IMR-90 (cell line): ENCODE results near the gene BCAS3. TPM values are rescaled to one million over a fixed set of nuclear protein-coding genes. Genes with fewer than 3 reads are reported as not detected.

Source experiments
- ATAC-seq: fragments of 200-7000 bp; cut with Tn5 transposase; 2 replicates; pipeline ENCODE4 v1.9.1; 2020; ENCODE audit warnings: low read depth, mild to moderate bottlenecking, moderate library complexity
- BruUV-seq: library from RNA; stranded (reverse); fragments of 400-500 nt; replicated peaks from 2 replicates; lab custom pipeline; 2021; lab: Mats Ljungman, UMichigan
- CTCF ChIA-PET: fragments of 300-600 bp; formaldehyde crosslinking; extraction: SDS; loops from one replicate; lab custom pipeline; 2021; ENCODE audit warnings: antibody characterized with exemption; lab: Yijun Ruan, JAX
- POLR2A ChIA-PET: fragments of 300-600 bp; sonication (Branson Sonifier 250); formaldehyde crosslinking; loops from one replicate; lab custom pipeline; 2022; ENCODE audit warnings: antibody characterized with exemption; ENCODE audit not compliant: unreplicated experiment; lab: Charles Lee
- DNase-seq: peaks from one replicate; pipeline ENCODE4 v3.0.0; 2013
- H2AFZ ChIP-seq: replicated peaks from 2 replicates; pipeline ENCODE3; 2013; ENCODE audit warnings: low read length, mild to moderate bottlenecking; ENCODE audit not compliant: poor library complexity
- H2AK5ac ChIP-seq: 2 replicates; pipeline ENCODE4 v1.6.1; 2013; ENCODE audit warnings: low read depth, low read length, inconsistent platforms
- H2AK9ac ChIP-seq: replicated peaks from 2 replicates; pipeline ENCODE3; 2013; ENCODE audit warnings: mild to moderate bottlenecking, low read depth, low read length, moderate library complexity; ENCODE audit not compliant: poor library complexity
- H2BK120ac ChIP-seq: 2 replicates; pipeline ENCODE4 v1.6.1; 2013; ENCODE audit warnings: low read depth, low read length, inconsistent platforms
- H2BK15ac ChIP-seq: 3 replicates; pipeline ENCODE4 v1.6.1; 2013; ENCODE audit warnings: low read depth, low read length, inconsistent platforms
- H2BK20ac ChIP-seq: 2 replicates; pipeline ENCODE4 v1.6.1; 2013; ENCODE audit warnings: low read depth, mild to moderate bottlenecking, inconsistent platforms, low read length, moderate library complexity
- H2BK5ac ChIP-seq: 2 replicates; pipeline ENCODE4 v1.6.1; 2013; ENCODE audit warnings: mild to moderate bottlenecking, low read depth, low read length, inconsistent platforms; ENCODE audit not compliant: poor library complexity, severe bottlenecking
- H3K14ac ChIP-seq: replicated peaks from 2 replicates; pipeline ENCODE4 v1.6.1; 2013; ENCODE audit warnings: low read depth, low read length, inconsistent platforms
- H3K18ac ChIP-seq: 2 replicates; pipeline ENCODE4 v1.6.1; 2013; ENCODE audit warnings: low read depth, low read length, control low read depth
- H3K23ac ChIP-seq: 2 replicates; pipeline ENCODE4 v1.6.1; 2013; ENCODE audit warnings: low read depth, low read length, inconsistent platforms
- H3K27ac ChIP-seq: 2 replicates; pipeline ENCODE4 v1.5.1; 2013; ENCODE audit warnings: mild to moderate bottlenecking, control low read depth, low read length; ENCODE audit not compliant: insufficient read depth
- H3K27me3 ChIP-seq: 2 replicates; pipeline ENCODE4 v1.6.1; 2013; ENCODE audit warnings: low read length; ENCODE audit not compliant: control insufficient read depth, insufficient read depth
- H3K36me3 ChIP-seq: 2 replicates; pipeline ENCODE4 v1.6.1; 2013; ENCODE audit warnings: low read length, mixed read lengths; ENCODE audit not compliant: control insufficient read depth, insufficient read depth
- H3K4ac ChIP-seq: 2 replicates; pipeline ENCODE4 v1.6.1; 2013; ENCODE audit warnings: low read depth, low read length, inconsistent platforms
- H3K4me1 ChIP-seq: 2 replicates; pipeline ENCODE4 v1.6.1; 2013; ENCODE audit warnings: low read length, mixed read lengths; ENCODE audit not compliant: control insufficient read depth, insufficient read depth
- H3K4me2 ChIP-seq: 2 replicates; pipeline ENCODE4 v1.6.1; 2013; ENCODE audit warnings: low read depth, mild to moderate bottlenecking, control low read depth, low read length, moderate library complexity
- H3K4me3 ChIP-seq: 2 replicates; pipeline ENCODE4 v1.5.1; 2013; ENCODE audit warnings: low read depth, mild to moderate bottlenecking, control low read depth, low read length, moderate library complexity; ENCODE audit not compliant: insufficient read depth
- H3K56ac ChIP-seq: 2 replicates; pipeline ENCODE4 v1.6.1; 2013; ENCODE audit warnings: low read length, inconsistent platforms; ENCODE audit not compliant: insufficient read depth; ENCODE audit errors: extremely low read depth
- H3K79me1 ChIP-seq, 2 experiments: 2 replicates each; pipeline ENCODE4 v1.6.1; 2013; ENCODE audit warnings: low read length in 2 of 2, inconsistent platforms in 1 of 2, low read depth in 1 of 2
- H3K9ac ChIP-seq: 2 replicates; pipeline ENCODE4 v1.6.1; 2013; ENCODE audit warnings: low read depth, low read length, control low read depth
- H3K9me1 ChIP-seq: 2 replicates; pipeline ENCODE4 v1.6.1; 2013; ENCODE audit warnings: low read length, inconsistent platforms; ENCODE audit not compliant: insufficient read depth
- H3K9me3 ChIP-seq: 2 replicates; pipeline ENCODE4 v1.6.1; 2013; ENCODE audit warnings: low read length; ENCODE audit not compliant: control insufficient read depth, insufficient read depth
- H4K20me1 ChIP-seq: 2 replicates; pipeline ENCODE4 v1.6.1; 2013; ENCODE audit warnings: low read length, inconsistent platforms; ENCODE audit not compliant: insufficient read depth
- H4K5ac ChIP-seq: 2 replicates; pipeline ENCODE4 v1.6.1; 2013; ENCODE audit warnings: mild to moderate bottlenecking, low read depth, low read length, control low read depth
- H4K8ac ChIP-seq, 2 experiments: 2 replicates each; pipeline ENCODE4 v1.6.1; 2013; ENCODE audit warnings: low read depth in 2 of 2, low read length in 2 of 2, control low read depth in 1 of 2, inconsistent platforms in 1 of 2
- H4K91ac ChIP-seq: 2 replicates; pipeline ENCODE4 v1.6.1; 2013; ENCODE audit warnings: low read depth, low read length, inconsistent platforms; ENCODE audit not compliant: insufficient read depth
- CHD1 ChIP-seq: IDR thresholded peaks from 2 replicates; pipeline ENCODE4 v1.6.1; 2012; ENCODE audit warnings: low read depth, low read length, improper control_type of control experiment
- MAZ ChIP-seq: IDR thresholded peaks from 2 replicates; pipeline ENCODE4 v1.6.1; 2012; ENCODE audit warnings: low read depth, mild to moderate bottlenecking, low read length, improper control_type of control experiment, moderate library complexity, borderline replicate concordance
- RCOR1 ChIP-seq: IDR thresholded peaks from 2 replicates; pipeline ENCODE4 v1.6.1; 2012; ENCODE audit warnings: mild to moderate bottlenecking, low read length, improper control_type of control experiment; ENCODE audit not compliant: insufficient replicate concordance
- WGBS, 2 experiments: methylation state at CpG; one replicate each; pipeline versions ENCODE4 v1.1.5 to v1.1.7; 2013; ENCODE audit warnings: missing lambda C conversion rate in 2 of 2; ENCODE audit not compliant: insufficient read length in 1 of 2; ENCODE audit errors: extremely low coverage in 2 of 2; 5-methylcytosine and 5-hydroxymethylcytosine counted together
- dilution Hi-C: fragments of 300-500 bp; cut with HindIII; formaldehyde crosslinking; loops from one replicate; pipeline ENCODE4 v1.14.3; 2018; ENCODE audit warnings: low sequenced_read_pairs; ENCODE audit not compliant: unreplicated experiment
- in situ Hi-C: fragments of 300-500 bp; cut with MboI; formaldehyde crosslinking; loops from 3 replicates; pipeline ENCODE4 v1.14.3; 2019; ENCODE audit warnings: low sequenced_read_pairs, inconsistent platforms, mixed read lengths
- intact Hi-C: fragments of 100-400 bp; cut with micrococcal nuclease; formaldehyde crosslinking; loops from 2 replicates; pipeline ENCODE4 v1.10.0; 2022
- polyA plus RNA-seq, 3 experiments: library from polyadenylated mRNA; depleted of rRNA; stranded (reverse); fragments of >200 nt; gene quantifications; 2 replicates each; pipeline ENCODE4 v1.2.3, GENCODE V29; 2012; ENCODE audit warnings: low replicate concordance in 1 of 3
- total RNA-seq: library from RNA; depleted of rRNA; stranded (reverse); fragments of >200 nt; gene quantifications from 2 replicates; pipeline ENCODE4 v1.2.3, GENCODE V29; 2012

The BCAS3 gene
- total and polyA plus RNA-seq, 2 of the 4 experiments (the other 2 are of a cell fraction): 6.3 to 27.1 TPM

DNA sequence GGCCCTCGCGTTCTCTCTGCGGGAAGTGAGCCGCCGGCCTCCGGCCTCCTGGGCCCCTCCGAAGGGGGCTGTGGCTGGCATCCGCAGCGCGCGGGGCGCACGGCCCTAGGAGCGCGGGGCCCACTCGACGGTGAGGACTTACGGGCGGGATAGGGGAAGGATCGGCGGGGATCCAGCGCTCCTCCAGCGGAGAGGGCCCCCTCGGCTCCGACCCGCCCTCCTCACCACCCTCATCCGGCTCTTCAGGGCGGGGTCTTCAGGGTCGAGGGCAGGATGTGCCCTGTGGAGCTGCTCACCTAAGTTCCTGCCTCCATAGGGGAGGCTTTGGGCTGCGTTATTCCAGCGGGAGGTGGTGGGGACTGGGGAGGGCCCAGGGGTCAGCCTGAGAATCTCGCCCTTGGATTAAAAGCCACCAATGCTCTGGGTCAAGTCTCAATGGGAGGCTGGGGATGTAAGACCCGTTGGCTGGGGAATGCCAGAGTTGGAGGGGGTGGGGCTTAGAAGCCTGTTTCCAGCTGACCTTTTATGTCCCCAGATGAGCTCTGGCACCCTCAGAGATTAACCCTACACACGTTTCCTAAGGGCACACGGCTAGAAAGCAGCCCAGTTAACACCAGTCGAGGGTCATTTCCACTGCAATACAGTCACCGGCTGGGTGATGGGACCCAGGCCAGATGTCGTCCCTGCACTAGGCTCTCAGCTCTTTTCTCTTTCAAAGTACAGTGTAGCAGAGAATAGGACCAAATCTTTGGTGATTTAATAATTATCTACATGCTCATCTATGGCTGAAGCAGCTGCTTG lies 735.4 kb downstream of the BCAS3 start:
- in situ Hi-C loops: no loop called here
- POLR2A ChIA-PET: interaction anchor here (0.5 to 1.7 kb wide), 5 partner anchors 11 to 692 kb away, joined by 3 to 6 read pairs (median 4); partner anchors contain the start of gene TBX2
- ATAC-seq (no peak), DNase-seq (no peak)
- H3K4me2 ChIP-seq: peak overlapping the region; percentile 80
- H2AK5ac ChIP-seq: peak overlapping the region; percentile 63; the same call in 1 of the 2 replicates
- H4K91ac ChIP-seq: peak overlapping the region; percentile 47
- H3K27ac ChIP-seq: peak overlapping the region; percentile 89
- CTCF ChIA-PET: interaction anchor here (0.5 to 1.7 kb wide), 6 partner anchors 13 to 161 kb away, joined by 3 to 8 read pairs (median 4); partner anchors contain the start of gene TBX2
- H2BK5ac ChIP-seq: peak overlapping the region; percentile 71
- 6% methylated on average over 7 of the region's 38 CpGs; no CpG with 5 or more reads in 1 of the 2 experiments for WGBS, 2 experiments
- H3K23ac ChIP-seq: peak overlapping the region; percentile 70
- H3K9me3 ChIP-seq: no peaks in the 10 kb centered on the region
- peaks cover 9 to 46% of the 10 kb centered on the region in 2 experiments; a peak in 3 of 4 replicates for H3K79me1 ChIP-seq
- H2BK20ac ChIP-seq: no peak overlapping the region
- H3K36me3 ChIP-seq: peaks cover 10% of the 10 kb centered on the region
- peak overlapping the region; percentile 86 for H3K14ac ChIP-seq
- peak overlapping the region; percentile 84 to 88; a peak in 2 of 4 replicates for H4K8ac ChIP-seq
- H2AFZ ChIP-seq: peak overlapping the region; percentile 98
- peak overlapping the region; percentile 11; the same call in 1 of the 2 replicates for H4K5ac ChIP-seq
- dilution Hi-C loops: no loop called here
- H3K4ac ChIP-seq: peak overlapping the region; percentile 80
- H3K9ac ChIP-seq: peak overlapping the region; percentile 81
- H3K18ac ChIP-seq: peak overlapping the region; percentile 34; the same call in 1 of the 2 replicates
- intact Hi-C loops: loop anchor here (1.0 to 5.0 kb wide), 3 partner anchors 138 to 654 kb away; partner anchors contain the start of gene MED13
- 0 out of 2 replicates have a peak overlapping the region, but pooled peaks have one; percentile 35 for H3K56ac ChIP-seq
- H3K4me1 ChIP-seq: peaks cover 33% of the 10 kb centered on the region
- H2BK15ac ChIP-seq: no peak overlapping the region
- BruUV-seq: no TSS peak
- H4K20me1 ChIP-seq: peaks cover 14% of the 10 kb centered on the region; the same call in 1 of the 2 replicates
- no peak; the same call in 1 of the 2 replicates for TF ChIP-seq CHD1
- TF ChIP-seq RCOR1: no peak
- TF ChIP-seq MAZ: 0 out of 2 replicates have a peak, but pooled peaks have one; percentile 5
- H3K4me3 ChIP-seq: peak overlapping the region; percentile 66
- no peaks in the 10 kb centered on the region; the same call in 1 of the 2 replicates for H3K9me1 ChIP-seq
- peak overlapping the region; percentile 94 for H2AK9ac ChIP-seq
- no peaks in the 10 kb centered on the region for H3K27me3 ChIP-seq
- H2BK120ac ChIP-seq: peak overlapping the region; percentile 47
